ENCODE measurements around the gene SH3GL2.

DNA sequence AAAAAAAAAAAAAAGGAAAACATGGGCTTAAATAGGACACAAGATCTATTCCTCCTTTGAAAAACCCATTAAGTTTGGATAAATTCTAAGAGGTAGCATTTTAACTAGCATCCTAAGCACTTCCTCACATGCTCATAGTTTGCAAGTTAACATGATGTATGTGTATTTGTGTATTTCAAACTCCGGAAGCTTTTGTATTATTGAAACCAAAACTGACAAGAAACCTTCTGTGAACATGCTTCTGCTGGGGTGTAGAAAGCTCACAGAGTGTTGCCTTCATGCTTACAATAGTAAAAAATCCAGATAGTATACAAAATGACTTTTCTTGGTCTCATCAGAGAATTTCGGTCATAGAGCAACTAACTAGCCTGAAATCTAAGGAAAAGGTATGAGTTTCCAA lies 103.8 kb downstream of the SH3GL2 start:
- no peak for TF ChIP-seq EP300 (IDR thresholded peaks at IDR 0.05)
- TF ChIP-seq CTCF (IDR thresholded peaks at IDR 0.05): no peak
- no peak for TF ChIP-seq POLR2AphosphoS5 (IDR thresholded peaks at IDR 0.05)
- TF ChIP-seq POLR2A (IDR thresholded peaks at IDR 0.05): no peak
